A549 (cell line): ENCODE data around the gene RPH3AL.

Experiments used
- CHD2 ChIP-seq: fragments of 150-350 bp; IDR thresholded peaks from 2 replicates; pipeline ENCODE4 v1.6.1; 2014; ENCODE audit warnings: low read length; ENCODE audit not compliant: partially characterized antibody
- CTCF ChIP-seq: fragments of >200 bp; sonication (Bioruptor Twin); formaldehyde crosslinking; IDR thresholded peaks from 3 replicates; pipeline ENCODE4 v1.5.1; 2016
- RAD21 ChIP-seq, 2 experiments: fragments of >200 bp in 1 of 2; sonication (Bioruptor Twin) in 1 of 2; formaldehyde crosslinking in 1 of 2; IDR thresholded peaks in 1 of 2; conservative IDR thresholded peaks in 1 of 2; 2 replicates in 1 of 2; 3 replicates in 1 of 2; pipeline ENCODE4 v1.6.1; 2012 to 2018; ENCODE audit warnings: inconsistent platforms in 1 of 2
- RARB ChIP-seq: fragments of 250-450 bp; sonication (Bioruptor Pico); IDR thresholded peaks from 2 replicates; pipeline ENCODE4 v1.8.0; 2021; ENCODE audit warnings: mild to moderate bottlenecking, moderate library complexity
- TF ChIP-seq, protein P1 (sequence below): fragments of 200-600 bp; sonication (generic); IDR thresholded peaks from 2 replicates; pipeline ENCODE4 v1.6.1; 2016; ENCODE audit warnings: antibody characterized with exemption, mild to moderate bottlenecking, moderate library complexity
- TF ChIP-seq, protein P2 (sequence below): IDR thresholded peaks from 2 replicates; pipeline ENCODE4 v1.6.1; 2012

- TF ChIP-seq RARB (CRISPR knock-in tag) = no peak
- no peak for TF ChIP-seq CTCF
- TF ChIP-seq, protein P1, sequence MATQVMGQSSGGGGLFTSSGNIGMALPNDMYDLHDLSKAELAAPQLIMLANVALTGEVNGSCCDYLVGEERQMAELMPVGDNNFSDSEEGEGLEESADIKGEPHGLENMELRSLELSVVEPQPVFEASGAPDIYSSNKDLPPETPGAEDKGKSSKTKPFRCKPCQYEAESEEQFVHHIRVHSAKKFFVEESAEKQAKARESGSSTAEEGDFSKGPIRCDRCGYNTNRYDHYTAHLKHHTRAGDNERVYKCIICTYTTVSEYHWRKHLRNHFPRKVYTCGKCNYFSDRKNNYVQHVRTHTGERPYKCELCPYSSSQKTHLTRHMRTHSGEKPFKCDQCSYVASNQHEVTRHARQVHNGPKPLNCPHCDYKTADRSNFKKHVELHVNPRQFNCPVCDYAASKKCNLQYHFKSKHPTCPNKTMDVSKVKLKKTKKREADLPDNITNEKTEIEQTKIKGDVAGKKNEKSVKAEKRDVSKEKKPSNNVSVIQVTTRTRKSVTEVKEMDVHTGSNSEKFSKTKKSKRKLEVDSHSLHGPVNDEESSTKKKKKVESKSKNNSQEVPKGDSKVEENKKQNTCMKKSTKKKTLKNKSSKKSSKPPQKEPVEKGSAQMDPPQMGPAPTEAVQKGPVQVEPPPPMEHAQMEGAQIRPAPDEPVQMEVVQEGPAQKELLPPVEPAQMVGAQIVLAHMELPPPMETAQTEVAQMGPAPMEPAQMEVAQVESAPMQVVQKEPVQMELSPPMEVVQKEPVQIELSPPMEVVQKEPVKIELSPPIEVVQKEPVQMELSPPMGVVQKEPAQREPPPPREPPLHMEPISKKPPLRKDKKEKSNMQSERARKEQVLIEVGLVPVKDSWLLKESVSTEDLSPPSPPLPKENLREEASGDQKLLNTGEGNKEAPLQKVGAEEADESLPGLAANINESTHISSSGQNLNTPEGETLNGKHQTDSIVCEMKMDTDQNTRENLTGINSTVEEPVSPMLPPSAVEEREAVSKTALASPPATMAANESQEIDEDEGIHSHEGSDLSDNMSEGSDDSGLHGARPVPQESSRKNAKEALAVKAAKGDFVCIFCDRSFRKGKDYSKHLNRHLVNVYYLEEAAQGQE = no peak
- TF ChIP-seq, protein P2, sequence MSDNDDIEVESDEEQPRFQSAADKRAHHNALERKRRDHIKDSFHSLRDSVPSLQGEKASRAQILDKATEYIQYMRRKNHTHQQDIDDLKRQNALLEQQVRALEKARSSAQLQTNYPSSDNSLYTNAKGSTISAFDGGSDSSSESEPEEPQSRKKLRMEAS = no peak
- no peak for TF ChIP-seq CHD2
- no peak for TF ChIP-seq RAD21 (conservative IDR thresholded peaks at IDR 0.05 in 1 of 2, IDR thresholded peaks at IDR 0.05 in 1 of 2)
These were observed 146.8 kb downstream of the RPH3AL start for GRCh38 chr17:205817-206216.
